Thoracic aorta (tissue), 2 donors: ENCODE results near the gene BAZ1A. TPM values are rescaled to one million over a fixed set of nuclear protein-coding genes. Genes with fewer than 3 reads are reported as not detected.

ENCODE experiments used
- ATAC-seq: fragments of 150-250 bp; one replicate; pipeline ENCODE4 v1.8.0; 2017; ENCODE audit warnings: low read depth; ENCODE audit not compliant: insufficient number of reproducible peaks, low FRiP score
- DNase-seq: peaks from one replicate; pipeline ENCODE4 v3.0.0-alpha.2; 2020; ENCODE audit warnings: low spot score
- H3K27ac ChIP-seq, 2 donors: fragments of 200-600 bp; sonication (generic); 1 replicate in 1 of 2; 2 replicates in 1 of 2; pipeline ENCODE4 v1.5.1; 2016; ENCODE audit warnings: mild to moderate bottlenecking in 2 of 2, moderate library complexity in 2 of 2
- H3K27me3 ChIP-seq: fragments of 200-600 bp; sonication (generic); replicated peaks from 2 replicates; pipeline ENCODE4 v1.6.0; 2016; ENCODE audit warnings: mild to moderate bottlenecking; ENCODE audit not compliant: insufficient read depth
- H3K36me3 ChIP-seq: fragments of 200-600 bp; sonication (generic); one replicate; pipeline ENCODE4 v1.5.1; 2016
- H3K4me1 ChIP-seq, 2 donors: fragments of 200-600 bp; sonication (generic); 1 replicate in 1 of 2; 2 replicates in 1 of 2; pipeline versions ENCODE4 v1.5.1 to v1.6.0; 2016; ENCODE audit warnings: low read depth in 2 of 2, mild to moderate bottlenecking in 1 of 2; ENCODE audit not compliant: control insufficient read depth in 1 of 2
- H3K4me3 ChIP-seq: fragments of 200-600 bp; sonication (generic); 2 replicates; pipeline ENCODE4 v1.5.1; 2016; ENCODE audit warnings: mild to moderate bottlenecking
- H3K9me3 ChIP-seq: fragments of 200-600 bp; sonication (generic); 2 replicates; pipeline ENCODE4 v1.5.1; 2016
- total RNA-seq, 2 donors: library from RNA; depleted of rRNA; stranded (reverse); fragments of >200 nt; gene quantifications; one replicate each; pipeline versions ENCODE4 v1.1.0 to v1.2.3, GENCODE V29; 2016
- TF ChIP-seq, protein P1 (sequence below): fragments of 200-600 bp; sonication (generic); IDR thresholded peaks from one replicate; pipeline ENCODE4 v1.5.1; 2019; ENCODE audit warnings: antibody characterized with exemption

BAZ1A gene
- total RNA-seq, 2 donors from 2014 or later, result 16.1 to 51.6 TPM

DNA sequence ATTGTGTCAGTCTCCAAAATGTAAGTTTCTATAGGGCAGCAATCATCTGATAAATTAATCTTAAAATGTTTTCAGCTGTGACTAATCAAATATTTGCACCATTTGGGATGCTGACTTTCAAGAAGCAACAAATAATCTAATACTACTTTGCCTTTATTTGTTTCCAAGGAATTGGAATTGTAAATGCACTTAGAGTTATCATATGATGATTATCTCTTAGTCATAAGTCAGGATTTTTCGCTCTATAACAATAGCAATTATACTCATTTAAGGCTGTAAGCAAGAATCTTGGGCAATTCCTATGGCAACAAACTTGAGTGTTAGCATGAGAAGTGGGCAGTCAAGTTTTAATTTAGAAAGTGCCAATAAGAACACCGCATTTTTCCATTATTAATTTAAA, 13.0 kb upstream of the BAZ1A start:
- TF ChIP-seq, protein P1, sequence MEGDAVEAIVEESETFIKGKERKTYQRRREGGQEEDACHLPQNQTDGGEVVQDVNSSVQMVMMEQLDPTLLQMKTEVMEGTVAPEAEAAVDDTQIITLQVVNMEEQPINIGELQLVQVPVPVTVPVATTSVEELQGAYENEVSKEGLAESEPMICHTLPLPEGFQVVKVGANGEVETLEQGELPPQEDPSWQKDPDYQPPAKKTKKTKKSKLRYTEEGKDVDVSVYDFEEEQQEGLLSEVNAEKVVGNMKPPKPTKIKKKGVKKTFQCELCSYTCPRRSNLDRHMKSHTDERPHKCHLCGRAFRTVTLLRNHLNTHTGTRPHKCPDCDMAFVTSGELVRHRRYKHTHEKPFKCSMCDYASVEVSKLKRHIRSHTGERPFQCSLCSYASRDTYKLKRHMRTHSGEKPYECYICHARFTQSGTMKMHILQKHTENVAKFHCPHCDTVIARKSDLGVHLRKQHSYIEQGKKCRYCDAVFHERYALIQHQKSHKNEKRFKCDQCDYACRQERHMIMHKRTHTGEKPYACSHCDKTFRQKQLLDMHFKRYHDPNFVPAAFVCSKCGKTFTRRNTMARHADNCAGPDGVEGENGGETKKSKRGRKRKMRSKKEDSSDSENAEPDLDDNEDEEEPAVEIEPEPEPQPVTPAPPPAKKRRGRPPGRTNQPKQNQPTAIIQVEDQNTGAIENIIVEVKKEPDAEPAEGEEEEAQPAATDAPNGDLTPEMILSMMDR, result no peak
- no peaks in the 10 kb centered on the region for H3K27me3 ChIP-seq
- ATAC-seq, result no peak
- H3K9me3 ChIP-seq, result no peaks in the 10 kb centered on the region
- H3K4me3 ChIP-seq, result no peak overlapping the region
- H3K36me3 ChIP-seq, result no peaks in the 10 kb centered on the region
- DNase-seq, result no peak
- H3K4me1 ChIP-seq, result no peaks in the 10 kb centered on the region
- H3K27ac ChIP-seq, result no peak overlapping the region

DNA sequence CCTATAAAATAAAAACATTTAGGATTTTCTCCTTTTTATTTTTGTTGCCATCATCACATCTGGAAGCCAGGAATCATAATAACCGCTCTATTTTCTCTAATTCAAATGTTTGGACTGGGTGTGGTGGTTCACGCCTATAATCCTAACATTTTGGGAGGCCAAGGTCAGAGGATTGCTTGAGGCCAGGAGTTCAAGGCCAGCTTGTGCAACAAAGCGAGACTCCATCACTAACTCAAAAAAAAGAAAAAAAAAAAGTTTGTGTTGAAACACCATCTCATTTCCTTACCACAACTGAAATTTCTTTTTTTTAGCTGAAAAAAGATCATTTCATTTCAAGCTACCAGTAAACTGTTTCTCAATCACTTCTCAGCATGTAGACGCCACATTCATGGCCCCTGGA, 8.8 kb upstream of the BAZ1A start:
- H3K4me3 ChIP-seq, result no peak overlapping the region
- no peak for ATAC-seq
- TF ChIP-seq, protein P1, result no peak

DNA sequence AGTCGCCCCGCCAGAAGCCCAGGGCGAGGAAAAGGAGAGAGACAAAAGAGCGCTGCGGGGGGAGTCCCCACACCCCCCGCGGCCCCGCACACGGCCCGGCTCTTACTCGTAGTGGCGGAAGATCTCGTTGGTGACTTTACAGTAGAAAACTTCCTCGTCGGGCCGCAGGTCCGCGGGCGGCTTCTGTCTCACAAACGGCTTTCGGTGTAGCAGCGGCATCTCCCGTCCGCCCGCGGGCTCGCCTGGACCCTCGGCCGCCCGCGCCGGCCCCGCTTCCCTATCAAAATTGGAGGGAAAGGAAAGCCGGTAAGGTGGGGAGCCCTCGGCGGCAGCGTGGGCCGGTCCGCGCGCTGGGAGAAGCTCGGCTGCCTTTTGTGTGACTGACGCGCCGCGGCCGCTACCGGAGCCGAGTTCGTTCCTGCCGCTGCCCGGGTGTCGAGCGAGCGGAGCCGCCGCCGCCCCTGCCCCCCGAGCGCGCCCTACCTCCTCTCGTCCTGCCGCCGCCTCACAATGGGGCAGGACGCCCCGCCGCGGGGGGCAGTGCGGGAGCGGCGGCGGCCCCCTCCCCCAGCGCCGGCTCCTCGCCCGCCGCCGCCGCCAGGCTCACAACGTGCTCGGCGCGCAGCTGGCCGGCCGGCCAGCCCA, 652 bp downstream of the BAZ1A start:
- Histone ChIP-seq H3K36me3 (no peaks in the 10 kb centered on the region), H3K27me3 (no peaks in the 10 kb centered on the region), H3K4me3 (peak overlapping the region; percentile 100), H3K9me3 (no peaks in the 10 kb centered on the region), H3K27ac (peak overlapping the region; percentile 99 to 100), H3K4me1 (peaks cover 3 to 13% of the 10 kb centered on the region in 2 donors)
- peak; percentile 35 for ATAC-seq
- DNase-seq, result no peak
- TF ChIP-seq, protein P1, result no peak

More for the DNA sequence above, 8.8 kb upstream of the BAZ1A start:
- Histone ChIP-seq H3K4me1 (no peaks in the 10 kb centered on the region), H3K9me3 (no peaks in the 10 kb centered on the region), H3K27ac (no peak overlapping the region), H3K36me3 (no peaks in the 10 kb centered on the region), H3K27me3 (no peaks in the 10 kb centered on the region)
- DNase-seq, result no peak

DNA sequence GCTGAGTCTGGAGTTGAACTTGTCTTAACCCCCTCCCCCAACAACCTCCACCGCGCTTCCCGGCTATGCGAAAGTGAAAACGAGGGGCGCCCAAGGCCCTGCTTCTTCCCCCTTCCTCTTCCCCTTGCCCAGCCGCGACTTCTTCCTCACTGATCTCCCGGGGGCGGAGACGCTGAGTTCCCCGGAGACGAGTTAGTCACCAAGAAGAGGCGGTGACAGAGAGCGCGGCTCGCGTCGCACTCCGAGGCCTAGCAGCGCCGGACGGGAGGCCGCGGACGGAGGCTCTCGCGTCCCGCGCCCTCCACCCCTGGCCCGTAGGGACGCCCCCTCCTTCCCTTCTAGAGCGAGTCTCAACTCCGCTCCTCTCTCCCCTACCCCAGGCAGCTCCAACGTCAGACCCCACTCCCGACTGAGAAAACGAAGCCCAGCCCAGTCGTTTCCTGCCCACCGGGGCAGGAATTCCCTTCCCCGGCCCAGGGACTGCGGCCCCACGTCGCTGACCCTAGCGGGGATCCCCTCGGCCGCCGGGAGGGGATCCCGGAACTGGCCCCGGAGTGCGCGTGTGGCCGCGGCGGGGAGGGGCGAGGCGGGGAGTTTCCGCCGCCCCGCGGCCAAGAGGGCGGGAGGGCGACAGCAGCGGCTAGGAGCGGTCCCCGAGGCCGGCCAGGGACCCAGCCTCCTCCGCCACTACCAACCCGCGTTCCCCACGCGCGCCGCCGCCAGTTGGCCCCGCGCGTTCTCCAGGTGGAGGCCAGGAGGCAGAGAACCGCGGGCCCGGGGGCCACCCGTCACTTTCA, 1.4 kb downstream of the BAZ1A start:
- Histone ChIP-seq H3K4me3 (peak overlapping the region; percentile 100), H3K27ac (peak overlapping the region; percentile 99 to 100), H3K36me3 (no peaks in the 10 kb centered on the region), H3K9me3 (no peaks in the 10 kb centered on the region), H3K4me1 (peaks cover 3 to 13% of the 10 kb centered on the region in 2 donors), H3K27me3 (no peaks in the 10 kb centered on the region)
- ATAC-seq (peak; percentile 34), DNase-seq (peak; percentile 77)
- TF ChIP-seq, protein P1, result no peak

DNA sequence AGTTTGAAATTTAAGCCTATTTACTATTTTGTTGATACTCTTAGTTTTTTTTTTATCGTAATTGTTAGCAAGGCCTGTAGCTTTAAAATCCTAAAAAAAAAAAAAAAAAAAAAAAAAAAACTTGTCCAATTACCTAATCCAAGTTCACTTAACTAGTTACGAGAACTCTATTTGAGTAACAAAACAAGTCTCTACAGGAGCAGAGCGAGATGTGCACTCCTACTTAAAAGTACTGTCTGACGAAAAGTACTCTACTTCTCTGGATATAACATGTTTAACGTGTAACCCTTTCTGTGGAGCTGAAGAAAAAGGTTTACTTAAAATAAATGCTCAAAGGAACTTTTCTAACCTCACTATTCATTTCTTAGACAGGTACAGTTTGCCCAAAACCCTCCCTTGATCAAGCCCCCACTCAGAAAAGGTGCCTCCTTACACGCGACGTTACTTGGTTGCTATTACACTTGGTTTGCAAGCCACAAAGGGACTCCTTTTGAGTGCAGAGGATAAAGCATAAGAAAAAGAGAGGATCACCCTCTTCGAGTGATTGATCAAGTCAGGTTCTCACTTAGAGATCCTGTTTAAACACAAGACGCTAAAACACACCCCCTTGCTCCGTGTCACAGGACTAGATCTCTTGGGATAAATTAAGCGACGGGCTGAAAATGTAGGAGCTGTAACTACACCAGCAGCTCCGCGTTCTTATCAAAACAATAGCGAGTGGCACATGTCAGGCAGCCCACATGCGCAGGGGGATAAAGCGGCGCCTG, 2.2 kb downstream of the BAZ1A start:
- DNase-seq (no peak), ATAC-seq (peak; percentile 57)
- H3K9me3 ChIP-seq, result no peaks in the 10 kb centered on the region
- H3K4me1 ChIP-seq, result peaks cover 3 to 13% of the 10 kb centered on the region in 2 donors
- no peaks in the 10 kb centered on the region for H3K36me3 ChIP-seq
- peak overlapping the region; percentile 99 to 100 for H3K27ac ChIP-seq
- H3K4me3 ChIP-seq, result peak overlapping the region; percentile 100
- TF ChIP-seq, protein P1, result no peak
- H3K27me3 ChIP-seq, result no peaks in the 10 kb centered on the region
